GM12891 (cell line): ENCODE data around the gene GALNT3.
A peak's percentile ranks its signal among the peaks of the same experiment; 100 is the strongest.

ENCODE experiments used
- DNase-seq: peaks from one replicate; pipeline ENCODE4 v3.0.0; 2011; ENCODE audit warnings: low spot score; ENCODE audit not compliant: insufficient read length
- FAIRE-seq: peaks from 2 replicates; lab custom pipeline; 2011; peaks lifted over from hg19 to GRCh38; lab: Jason Lieb, UNC
- PAX5 ChIP-seq: IDR thresholded peaks from 2 replicates; pipeline ENCODE4 v1.6.1; 2011; ENCODE audit warnings: low read length, moderate library complexity, mild to moderate bottlenecking; ENCODE audit not compliant: insufficient read depth, severe bottlenecking
- POLR2A ChIP-seq: IDR thresholded peaks from 2 replicates; pipeline ENCODE4 v1.6.1; 2011; ENCODE audit warnings: low read depth, low read length, control low read depth
- POLR2AphosphoS5 ChIP-seq: IDR thresholded peaks from 2 replicates; pipeline ENCODE4 v1.6.1; 2011; ENCODE audit warnings: low read depth, low read length, control low read depth
- POU2F2 ChIP-seq: IDR thresholded peaks from 2 replicates; pipeline ENCODE4 v1.6.1; 2011; ENCODE audit warnings: low read depth, mild to moderate bottlenecking, control low read depth, low read length, moderate library complexity
- SPI1 ChIP-seq: IDR thresholded peaks from 2 replicates; pipeline ENCODE4 v1.6.1; 2011; ENCODE audit warnings: low read depth, low read length, control low read depth
- TAF1 ChIP-seq: IDR thresholded peaks from 2 replicates; pipeline ENCODE4 v1.6.1; 2011; ENCODE audit warnings: low read depth, low read length, control low read depth

The GALNT3 gene

GRCh38 chr2:165796819-165797530, 2.9 kb upstream of the GALNT3 start:
- DNase-seq (no peak), FAIRE-seq (no peak)
- no peak for TF ChIP-seq POLR2AphosphoS5
- no peak for TF ChIP-seq POU2F2
- no peak for TF ChIP-seq PAX5
- TF ChIP-seq TAF1, result no peak
- no peak for TF ChIP-seq POLR2A
- TF ChIP-seq SPI1, result no peak

GRCh38 chr2:165796129-165796528, 2.1 kb upstream of the GALNT3 start:
- FAIRE-seq, result no peak
- DNase-seq, result no peak
- TF ChIP-seq POU2F2, result no peak
- TF ChIP-seq TAF1, result no peak
- no peak for TF ChIP-seq SPI1
- no peak for TF ChIP-seq POLR2A
- TF ChIP-seq PAX5, result no peak
- no peak for TF ChIP-seq POLR2AphosphoS5

GRCh38 chr2:165795011-165795410, 964 bp upstream of the GALNT3 start:
- DNase-seq, result no peak

GRCh38 chr2:165794536-165794928, 485 bp upstream of the GALNT3 start:
- DNase-seq (peak; percentile 41), FAIRE-seq (peak; percentile 89)
- TF ChIP-seq PAX5 (peak; percentile 21), POLR2A (no peak)

More at GRCh38 chr2:165795011-165795410, 964 bp upstream of the GALNT3 start:
- TF ChIP-seq POLR2A, result no peak
- no peak for TF ChIP-seq PAX5
- no peak for TF ChIP-seq SPI1
- TF ChIP-seq POLR2AphosphoS5, result no peak
- no peak for TF ChIP-seq POU2F2
- TF ChIP-seq TAF1, result no peak
- FAIRE-seq, result peak; percentile 75

GRCh38 chr2:165793161-165793778, 777 bp downstream of the GALNT3 start:
- FAIRE-seq (peak; percentile 23), DNase-seq (peak; percentile 6)
- no peak for TF ChIP-seq POU2F2
- TF ChIP-seq SPI1, result no peak
- no peak for TF ChIP-seq POLR2AphosphoS5
- no peak for TF ChIP-seq TAF1
- TF ChIP-seq PAX5, result no peak
- TF ChIP-seq POLR2A, result no peak

- TF ChIP-seq PAX5, result no peak
- TF ChIP-seq TAF1, result no peak
- no peak for TF ChIP-seq POLR2A
- TF ChIP-seq SPI1, result no peak
- TF ChIP-seq POU2F2, result no peak
- TF ChIP-seq POLR2AphosphoS5, result no peak
- no peak for DNase-seq
- FAIRE-seq, result no peak
Measured at GRCh38 chr2:165792104-165792454, 2.0 kb downstream of the GALNT3 start.

GRCh38 chr2:165791421-165792103, 2.5 kb downstream of the GALNT3 start:
- TF ChIP-seq POLR2A (no peak), POU2F2 (no peak), POLR2AphosphoS5 (no peak), PAX5 (no peak)
- DNase-seq (no peak), FAIRE-seq (no peak)

GRCh38 chr2:165790466-165790865, 3.6 kb downstream of the GALNT3 start:
- DNase-seq, result no peak
- TF ChIP-seq PAX5, result no peak
- TF ChIP-seq POU2F2, result no peak
- no peak for TF ChIP-seq SPI1
- TF ChIP-seq POLR2A, result no peak
- no peak for TF ChIP-seq POLR2AphosphoS5
- TF ChIP-seq TAF1, result no peak
- no peak for FAIRE-seq

GRCh38 chr2:165787334-165787733, 6.7 kb downstream of the GALNT3 start:
- FAIRE-seq (no peak), DNase-seq (no peak)
- TF ChIP-seq TAF1, result no peak
- no peak for TF ChIP-seq SPI1
- no peak for TF ChIP-seq POLR2AphosphoS5
- TF ChIP-seq POU2F2, result no peak
- TF ChIP-seq POLR2A, result no peak

GRCh38 chr2:165779706-165780105, 14.3 kb downstream of the GALNT3 start:
- no peak for DNase-seq
- FAIRE-seq, result no peak
- TF ChIP-seq PAX5 (no peak), POLR2AphosphoS5 (no peak), TAF1 (no peak), POU2F2 (no peak), POLR2A (no peak), SPI1 (no peak)
